GM03348 (cell line): Measurements from ENCODE around the gene BPIFA2.
A peak's percentile ranks its signal among the peaks of the same experiment; 100 is the strongest.

Source experiments
- DNase-seq: peaks from one replicate; pipeline ENCODE4 v3.0.0; 2012; ENCODE audit warnings: low spot score

Gene BPIFA2

DNA sequence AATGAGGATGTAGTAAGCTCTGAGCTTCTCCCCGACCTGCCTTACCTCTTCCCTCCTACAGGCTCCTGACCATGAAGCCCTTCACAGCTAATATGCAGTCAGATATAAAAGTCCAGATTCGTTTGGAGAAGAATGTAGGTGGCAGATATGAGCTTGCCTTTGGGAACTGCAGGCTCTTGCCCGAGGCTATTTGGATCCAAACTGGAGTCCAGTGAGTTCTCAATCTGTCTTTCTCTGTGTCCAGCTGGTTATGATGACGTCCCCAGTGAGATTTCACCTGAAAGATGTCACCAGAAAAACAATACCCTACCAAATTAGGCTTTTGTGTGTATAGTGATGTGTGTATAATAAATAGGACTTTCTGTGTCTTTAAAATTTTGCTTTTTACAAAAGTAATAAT, 34.5 kb downstream of the BPIFA2 start:
- no peak for DNase-seq

DNA sequence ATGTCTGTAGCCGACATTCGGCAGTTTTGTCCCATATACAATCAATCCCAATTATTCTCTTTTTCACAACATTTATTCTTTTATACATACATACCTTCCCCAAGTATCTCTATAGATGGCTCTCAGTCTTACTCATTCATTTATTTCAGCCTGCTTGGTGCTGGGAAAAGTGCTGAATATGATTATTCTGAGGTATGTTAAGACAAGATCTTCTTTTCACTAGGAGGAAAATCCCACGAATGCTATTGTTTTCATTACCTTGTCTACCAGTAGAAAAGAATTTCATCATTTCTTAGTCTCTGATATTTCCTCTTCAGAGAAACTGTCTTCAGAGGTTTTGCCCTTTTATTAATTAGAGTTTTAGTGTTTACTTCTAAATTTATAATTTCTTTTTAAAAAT, 35.5 kb downstream of the BPIFA2 start:
- DNase-seq, result no peak

DNA sequence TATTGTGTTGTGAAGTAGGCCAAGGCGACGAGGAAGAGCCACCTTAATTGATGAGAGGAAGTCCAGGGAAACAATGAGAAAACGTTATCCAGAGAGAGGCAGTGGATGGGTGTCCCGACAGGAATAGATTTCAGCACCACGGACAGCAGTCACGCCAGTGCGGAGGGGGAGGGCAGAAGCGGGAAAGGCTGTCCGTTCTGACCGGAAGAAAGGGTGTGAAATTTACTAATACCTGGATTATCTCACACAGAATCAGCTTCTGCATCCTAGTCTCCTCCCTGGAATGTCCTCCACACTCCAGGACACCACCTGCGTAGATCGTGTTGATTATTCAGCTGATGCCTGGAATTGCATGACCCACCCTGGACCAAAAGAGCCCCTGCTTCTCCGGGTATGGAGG, 41.8 kb downstream of the BPIFA2 start:
- peak; percentile 82 for DNase-seq

DNA sequence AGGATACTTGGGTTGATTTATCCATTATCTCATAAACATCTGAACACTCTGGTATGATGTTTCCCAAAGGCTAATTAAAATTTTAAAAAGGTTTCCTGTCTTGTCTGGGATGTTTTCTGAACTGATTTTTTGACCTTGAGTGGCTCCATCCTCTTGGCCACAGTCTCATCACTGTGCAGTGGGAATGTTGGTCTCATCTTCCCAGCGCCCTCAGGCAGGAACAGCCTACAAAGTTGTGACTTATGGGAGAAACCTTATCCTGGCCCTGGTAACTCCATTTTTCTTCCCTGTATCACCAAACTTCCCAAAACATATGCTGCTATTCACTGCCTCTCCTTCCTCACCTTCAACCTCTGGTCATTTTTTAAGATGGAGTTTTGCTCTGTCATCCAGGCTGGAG, 42.4 kb downstream of the BPIFA2 start:
- DNase-seq, result no peak

DNA sequence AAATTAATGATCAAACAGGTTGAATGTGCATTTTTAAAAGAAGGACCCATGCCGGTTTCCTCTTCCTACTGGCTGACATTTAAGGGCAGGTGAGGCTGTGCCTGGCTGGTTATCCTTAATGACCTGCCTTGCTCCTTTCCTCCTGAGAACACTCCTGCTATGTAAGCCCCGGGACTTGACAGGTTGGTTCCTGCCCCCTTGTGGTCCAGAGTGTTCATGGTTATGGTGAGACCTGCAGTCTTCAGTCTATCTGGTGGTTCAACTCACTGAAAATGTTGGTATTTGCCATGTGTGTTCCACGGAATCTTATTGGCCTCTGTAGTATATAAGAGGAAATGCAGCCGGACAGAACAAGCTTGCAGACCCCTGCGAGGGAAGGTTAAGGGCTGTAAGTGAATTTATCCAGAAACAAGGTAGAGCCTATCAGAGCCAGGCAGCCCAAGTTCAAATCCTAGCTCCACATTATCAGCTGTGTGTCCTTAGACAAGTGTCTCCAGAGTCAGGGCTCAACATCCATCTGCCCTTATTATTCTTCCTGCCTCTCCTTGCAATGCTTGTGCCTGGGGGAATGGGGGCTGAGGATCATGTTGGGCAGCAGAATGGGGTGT, 44.0 kb downstream of the BPIFA2 start:
- DNase-seq, result peak; percentile 41

DNA sequence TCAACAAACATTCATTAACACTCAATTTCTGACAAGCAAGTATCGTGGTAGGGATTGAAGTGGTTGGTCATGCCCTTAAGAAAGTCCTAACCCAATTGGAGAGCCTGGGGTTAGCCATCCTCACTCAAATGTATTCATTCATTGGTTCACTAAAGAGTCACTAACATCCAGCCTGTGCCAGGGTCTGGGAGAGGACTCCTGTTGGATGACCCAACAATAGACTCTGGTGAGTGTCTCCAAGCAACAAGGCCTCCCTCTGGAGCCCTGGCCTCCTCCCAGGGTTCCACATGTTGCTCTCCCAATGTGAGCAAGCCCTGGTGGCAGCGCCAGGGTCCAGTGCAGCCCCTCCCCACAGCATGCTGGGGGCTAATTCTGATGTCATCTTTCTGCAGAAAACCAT, 49.1 kb downstream of the BPIFA2 start, which contains the start of gene BPIFA3:
BPIFA3 (plus strand) TSS at position 301 of the 400 bp plus-strand sequence. CDS start 185 bp downstream, outside the sequence.
- DNase-seq, result no peak

DNA sequence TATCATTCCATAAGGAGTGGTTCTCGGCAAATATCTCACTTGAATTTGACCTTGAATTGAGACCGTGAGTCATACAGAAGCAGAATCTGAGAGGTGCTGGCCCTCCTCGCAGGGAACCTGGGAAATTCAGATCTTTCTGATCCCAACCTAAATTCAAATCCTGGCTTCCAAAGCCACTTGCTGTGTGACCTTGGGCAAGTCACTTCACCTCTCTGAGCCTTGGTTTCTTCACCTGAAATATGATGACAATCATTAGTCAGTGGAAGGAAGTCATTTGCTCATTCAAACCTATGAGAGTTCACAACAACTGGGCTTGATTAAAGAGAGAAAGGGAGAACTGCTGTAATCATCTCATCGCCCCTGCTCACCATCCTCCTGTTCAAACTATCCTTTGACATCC, 56.4 kb downstream of the BPIFA2 start:
- DNase-seq, result no peak

DNA sequence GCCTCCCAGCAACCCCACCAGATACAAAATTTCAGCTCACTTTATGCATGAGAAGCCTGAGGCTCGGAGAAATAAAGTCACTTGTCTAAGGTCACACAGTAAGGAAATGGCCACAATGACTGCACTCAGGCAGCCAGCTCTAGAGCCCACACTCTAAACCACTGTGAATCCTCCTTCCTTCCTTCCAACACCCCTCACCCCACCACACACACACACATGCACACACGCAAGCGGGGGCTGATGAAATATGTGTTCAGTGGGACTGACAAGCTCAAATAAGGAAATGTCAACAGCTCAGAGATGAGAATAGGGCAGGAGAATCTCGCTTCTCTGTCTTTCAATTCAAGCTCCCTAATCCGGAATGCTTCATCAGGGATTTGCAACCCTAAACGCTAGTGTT, 61.9 kb downstream of the BPIFA2 start:
- no peak for DNase-seq
